PC-3 (cell line): ENCODE data around the gene HOXB7.

Source experiments
- CTCF ChIP-seq: fragments of 300-600 bp; sonication (generic); conservative IDR thresholded peaks from 2 replicates; pipeline ENCODE4 v1.5.1; 2017; ENCODE audit warnings: antibody characterized with exemption, low read depth, mild to moderate bottlenecking, low read length
- EZH2 ChIP-seq: fragments of 300-600 bp; sonication (generic); IDR thresholded peaks from one replicate; pipeline ENCODE4 v1.6.1; 2017; ENCODE audit warnings: antibody characterized with exemption, mild to moderate bottlenecking, low read length; ENCODE audit not compliant: unreplicated experiment
- EZH2phosphoT487 ChIP-seq: fragments of 300-600 bp; sonication (generic); IDR thresholded peaks from 2 replicates; pipeline ENCODE4 v1.6.1; 2018; ENCODE audit warnings: mild to moderate bottlenecking, antibody characterized with exemption, low read length, borderline replicate concordance

- no peak for TF ChIP-seq CTCF
- TF ChIP-seq EZH2 = no peak
- no peak for TF ChIP-seq EZH2phosphoT487
These were observed 45.1 kb upstream of the HOXB7 start for GRCh38 chr17:48655913-48656312.
